Bronchial epithelial cell (primary cell): ENCODE measurements around the gene OSTC. TPM values are rescaled to one million over a fixed set of nuclear protein-coding genes. Genes with fewer than 3 reads are reported as not detected.

Source experiments
- DNase-seq: peaks from one replicate; pipeline ENCODE4 v3.0.0-alpha.2; 2010; ENCODE audit warnings: low read depth
- FAIRE-seq: peaks from 2 replicates; lab custom pipeline; 2011; peaks lifted over from hg19 to GRCh38; lab: Jason Lieb, UNC
- H3K27me3 ChIP-seq: 2 replicates; pipeline ENCODE4 v1.5.1; 2011; ENCODE audit warnings: low read length; ENCODE audit not compliant: control insufficient read depth, insufficient read depth
- H3K36me3 ChIP-seq: 2 replicates; pipeline ENCODE4 v1.5.1; 2011; ENCODE audit warnings: low read length; ENCODE audit not compliant: control insufficient read depth, insufficient read depth
- H3K4me3 ChIP-seq: 2 replicates; pipeline ENCODE4 v1.5.1; 2011; ENCODE audit warnings: mild to moderate bottlenecking, low read depth, low read length, control low read depth
- CTCF ChIP-seq: IDR thresholded peaks from 2 replicates; pipeline ENCODE4 v1.5.1; 2011; ENCODE audit warnings: mild to moderate bottlenecking, moderate library complexity, low read length, control low read depth, inconsistent platforms; ENCODE audit not compliant: insufficient read depth, severe bottlenecking
- total RNA-seq: library from RNA; depleted of rRNA; stranded (reverse); fragments of >200 nt; gene quantifications from 2 replicates; pipeline ENCODE4 v1.2.1, GENCODE V29; 2014

The OSTC gene
- 163 and 261 TPM in 2 replicates for total RNA-seq

- peaks cover 2% of the 10 kb centered on the region for H3K36me3 ChIP-seq
- TF ChIP-seq CTCF = no peak
- DNase-seq (peak; percentile 86), FAIRE-seq (peak; percentile 18)
- H3K4me3 ChIP-seq = peak within 1 kb of the TSS; percentile 75
- no peaks in the 10 kb centered on the region for H3K27me3 ChIP-seq
Observed at GRCh38 chr4:108650212-108651013, at the start of gene OSTC. OSTC (plus strand) TSS chr4:108650599; CDS start chr4:108650656, 57 bp downstream.

- Histone ChIP-seq H3K27me3 (no peaks in the 10 kb centered on the region), H3K4me3 (no peak overlapping the region), H3K36me3 (no peaks in the 10 kb centered on the region)
- FAIRE-seq (no peak), DNase-seq (no peak)
- TF ChIP-seq CTCF = no peak
Observed at GRCh38 chr4:108601106-108601505, 49.3 kb upstream of the OSTC start.

DNA sequence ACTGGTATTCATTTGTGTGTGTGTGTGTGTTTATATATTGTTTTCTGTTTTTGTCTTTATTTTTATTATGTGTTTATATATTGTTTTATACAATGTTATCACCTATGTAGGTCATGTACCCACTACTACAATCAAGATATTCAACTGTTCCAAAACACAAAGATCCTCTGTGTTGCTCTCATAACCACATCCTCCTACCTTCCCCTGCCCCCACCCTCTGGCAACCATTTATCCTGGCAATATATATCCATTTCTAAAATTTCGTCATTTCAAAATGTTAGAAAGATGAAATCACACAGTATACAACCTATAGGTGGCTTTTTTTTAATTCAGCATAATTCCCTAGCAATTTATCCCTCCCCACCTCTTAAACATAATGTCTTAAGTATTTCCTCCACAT lies 48.9 kb upstream of the OSTC start:
- H3K4me3 ChIP-seq = no peak overlapping the region
- no peaks in the 10 kb centered on the region for H3K27me3 ChIP-seq
- no peaks in the 10 kb centered on the region for H3K36me3 ChIP-seq
- no peak for DNase-seq
- no peak for TF ChIP-seq CTCF
- no peak for FAIRE-seq

DNA sequence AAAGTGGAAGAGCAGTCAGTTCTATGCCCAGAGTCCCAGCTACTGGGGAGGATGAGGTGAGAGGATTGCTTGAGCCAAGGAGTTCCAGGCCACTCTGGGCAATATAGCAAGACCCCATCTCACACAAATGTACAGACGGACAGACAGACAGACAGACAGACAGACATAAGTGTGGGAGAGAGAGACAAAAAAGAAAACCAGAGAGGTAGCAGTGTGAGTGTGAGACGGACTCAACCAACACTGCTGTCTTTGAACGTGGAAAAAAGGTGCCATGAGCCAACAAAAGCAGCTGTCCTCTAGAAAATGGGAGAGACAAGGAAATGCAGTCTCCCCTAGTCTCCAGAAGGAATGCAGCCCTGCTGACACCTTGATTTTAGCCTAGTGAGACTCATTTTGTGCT lies 48.2 kb upstream of the OSTC start:
- FAIRE-seq = no peak
- Histone ChIP-seq H3K36me3 (no peaks in the 10 kb centered on the region), H3K4me3 (no peak overlapping the region), H3K27me3 (no peaks in the 10 kb centered on the region)
- TF ChIP-seq CTCF = no peak
- no peak for DNase-seq

GRCh38 chr4:108607079-108607815 lies 43.2 kb upstream of the OSTC start:
- Histone ChIP-seq H3K27me3 (no peaks in the 10 kb centered on the region), H3K36me3 (no peaks in the 10 kb centered on the region), H3K4me3 (no peak overlapping the region)
- DNase-seq (no peak), FAIRE-seq (no peak)
- TF ChIP-seq CTCF = no peak
